Ishikawa (cell line): ENCODE measurements around the gene CCL23.

Experiments used
- EGR1 ChIP-seq: IDR thresholded peaks from 2 replicates; pipeline ENCODE4 v1.6.1; 2012
- EP300 ChIP-seq: IDR thresholded peaks from 2 replicates; pipeline ENCODE4 v1.6.1; 2012; ENCODE audit warnings: borderline replicate concordance
- RAD21 ChIP-seq: IDR thresholded peaks from 2 replicates; pipeline ENCODE4 v1.6.1; 2012; ENCODE audit warnings: low read depth
- TAF1 ChIP-seq: IDR thresholded peaks from 2 replicates; pipeline ENCODE4 v1.6.1; 2012; ENCODE audit warnings: low read depth, mild to moderate bottlenecking
- TEAD4 ChIP-seq: IDR thresholded peaks from 2 replicates; pipeline ENCODE4 v1.6.1; 2012
- YY1 ChIP-seq: IDR thresholded peaks from 2 replicates; pipeline ENCODE4 v1.6.1; 2012; ENCODE audit warnings: low read depth
- ZBTB7A ChIP-seq: IDR thresholded peaks from 2 replicates; pipeline ENCODE4 v1.6.1; 2012; ENCODE audit warnings: low read depth

DNA sequence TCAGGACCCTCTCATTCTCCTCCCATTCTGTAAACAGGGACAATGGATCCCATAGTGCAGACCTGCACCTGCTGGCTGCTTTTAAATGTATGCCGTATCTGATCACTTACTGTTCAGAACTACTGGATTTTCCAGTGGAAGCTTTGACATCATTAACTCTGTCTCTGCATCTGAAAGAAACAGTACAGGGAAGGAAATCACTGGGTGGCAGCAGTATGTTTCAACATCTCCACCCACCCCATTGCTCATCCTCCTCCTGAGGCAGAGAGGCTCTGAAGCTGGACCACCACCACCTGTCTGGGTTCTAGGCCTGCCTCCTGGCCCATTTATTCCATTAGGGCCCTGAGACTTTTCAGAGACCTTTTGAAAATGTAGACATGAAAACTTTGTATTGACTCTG is 19.0 kb downstream of the CCL23 start:
- TF ChIP-seq TAF1 (no peak), TEAD4 (no peak), RAD21 (no peak), YY1 (no peak), ZBTB7A (no peak), EP300 (no peak), EGR1 (no peak)
